EL (cell line): ENCODE data around the gene TEAD3.
"Not testable (repeated sequence)": the region's sequence is repeated elsewhere in the genome, so short reads cannot be mapped to it uniquely, and the experiment has no call there.

Experiments used
- DNase-seq: peaks from one replicate; pipeline ENCODE4 v3.0.0-alpha.2; 2016

TEAD3 gene

GRCh38 chr6:35445691-35446090 is 51.2 kb downstream of the TEAD3 start:
- peak; percentile 50 for DNase-seq

- no peak for DNase-seq
These were observed 53.4 kb downstream of the TEAD3 start for GRCh38 chr6:35443341-35444030.

- no peak for DNase-seq
These were observed 54.2 kb downstream of the TEAD3 start for GRCh38 chr6:35442693-35443092.

GRCh38 chr6:35441642-35442041 is 55.2 kb downstream of the TEAD3 start:
- no peak for DNase-seq

GRCh38 chr6:35441205-35441604 is 55.7 kb downstream of the TEAD3 start:
- no peak for DNase-seq

- DNase-seq: no peak
These were observed 57.6 kb downstream of the TEAD3 start for GRCh38 chr6:35439308-35439707.

GRCh38 chr6:35438378-35439065 is 58.4 kb downstream of the TEAD3 start:
- not testable (repeated sequence) for DNase-seq

GRCh38 chr6:35436071-35436857 is 60.6 kb downstream of the TEAD3 start:
- DNase-seq: no peak

- no peak for DNase-seq
These were observed 61.6 kb downstream of the TEAD3 start for GRCh38 chr6:35435074-35435837.

GRCh38 chr6:35432702-35433101 is 64.2 kb downstream of the TEAD3 start:
- DNase-seq: not testable (repeated sequence)

GRCh38 chr6:35432291-35432690 is 64.6 kb downstream of the TEAD3 start:
- no peak for DNase-seq

GRCh38 chr6:35429463-35429862 is 67.4 kb downstream of the TEAD3 start:
- no peak for DNase-seq

- DNase-seq: no peak
These were observed 68.3 kb downstream of the TEAD3 start for GRCh38 chr6:35428421-35429149.

- peak; percentile 91 for DNase-seq
These were observed 69.0 kb downstream of the TEAD3 start for GRCh38 chr6:35427851-35428321.

- no peak for DNase-seq
These were observed 69.4 kb downstream of the TEAD3 start for GRCh38 chr6:35427435-35427834.

- no peak for DNase-seq
These were observed 70.8 kb downstream of the TEAD3 start for GRCh38 chr6:35426074-35426473.

- DNase-seq: peak; percentile 96
These were observed 71.6 kb downstream of the TEAD3 start for GRCh38 chr6:35425284-35425683.
